Activated T-cell treated with anti-CD3 and anti-CD28 coated beads, Interleukin-2, amount 50 U/mL, for 48 hours (primary cell): ENCODE measurements around the gene RCN2.
A peak's percentile ranks its signal among the peaks of the same experiment; 100 is the strongest.
"Not testable (repeated sequence)": the region's sequence is repeated elsewhere in the genome, so short reads cannot be mapped to it uniquely, and the experiment has no call there.

Experiments
- DNase-seq, 2 experiments: peaks; one replicate each; pipeline ENCODE4 v3.0.0-alpha.2; 2020

RCN2 gene, protein sequence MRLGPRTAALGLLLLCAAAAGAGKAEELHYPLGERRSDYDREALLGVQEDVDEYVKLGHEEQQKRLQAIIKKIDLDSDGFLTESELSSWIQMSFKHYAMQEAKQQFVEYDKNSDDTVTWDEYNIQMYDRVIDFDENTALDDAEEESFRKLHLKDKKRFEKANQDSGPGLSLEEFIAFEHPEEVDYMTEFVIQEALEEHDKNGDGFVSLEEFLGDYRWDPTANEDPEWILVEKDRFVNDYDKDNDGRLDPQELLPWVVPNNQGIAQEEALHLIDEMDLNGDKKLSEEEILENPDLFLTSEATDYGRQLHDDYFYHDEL

DNA sequence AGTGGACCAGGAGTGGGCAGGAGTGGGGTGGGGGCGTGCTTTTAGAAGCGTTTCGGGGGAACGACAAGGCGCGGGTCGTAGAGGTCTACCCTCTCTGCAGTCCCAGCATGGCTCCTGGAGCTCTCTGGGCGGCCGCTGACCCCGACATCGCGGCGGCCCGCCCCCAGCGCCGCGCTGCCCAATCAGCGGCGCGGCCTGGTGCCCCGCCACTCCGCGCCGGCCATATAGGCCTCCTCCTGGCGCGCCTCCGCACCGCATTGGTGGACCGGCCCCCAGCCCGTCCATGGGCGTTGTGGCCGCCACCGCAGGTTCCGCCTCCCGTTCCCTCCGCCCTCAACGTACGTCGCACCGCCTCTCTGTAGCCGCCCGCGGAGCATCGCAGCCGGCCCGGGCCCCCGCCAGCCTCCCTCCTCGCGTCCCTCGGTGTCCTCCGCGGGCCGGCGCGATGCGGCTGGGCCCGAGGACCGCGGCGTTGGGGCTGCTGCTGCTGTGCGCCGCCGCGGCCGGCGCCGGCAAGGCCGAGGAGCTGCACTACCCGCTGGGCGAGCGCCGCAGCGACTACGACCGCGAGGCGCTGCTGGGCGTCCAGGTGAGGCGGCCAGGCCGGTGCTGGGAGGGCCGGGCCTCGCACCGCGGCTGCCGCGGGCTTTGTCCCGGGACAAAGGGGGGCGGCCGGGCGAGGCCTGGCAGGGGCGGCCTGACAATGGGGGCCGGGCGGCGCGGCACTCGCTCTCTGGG lies at the start of gene RCN2:
Gene RCN2, plus strand, starts transcription at position 353 of the 738 bp plus-strand sequence. Its CDS starts 93 bp downstream, at position 446.
- peak; percentile 92 to 95 for DNase-seq

DNA sequence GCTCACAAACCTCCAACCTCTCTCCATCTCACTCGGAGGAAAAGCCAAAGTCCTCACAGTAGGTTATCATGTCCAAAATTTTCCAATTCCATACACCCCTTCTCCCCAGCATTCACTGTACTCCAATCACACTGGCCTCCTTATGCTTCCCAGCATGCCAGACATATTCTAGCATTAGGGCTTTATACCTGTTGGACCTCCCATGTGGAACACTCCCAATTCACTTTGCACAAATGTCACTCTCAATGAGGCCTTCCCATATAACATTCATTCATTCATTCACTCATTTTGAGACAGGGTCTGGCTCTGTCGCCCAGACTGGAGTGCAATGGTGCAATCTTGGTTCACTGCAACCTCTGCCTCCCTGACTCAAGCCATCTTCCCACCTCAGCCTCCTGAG lies 46.3 kb upstream of the RCN2 start:
- no peak for DNase-seq

DNA sequence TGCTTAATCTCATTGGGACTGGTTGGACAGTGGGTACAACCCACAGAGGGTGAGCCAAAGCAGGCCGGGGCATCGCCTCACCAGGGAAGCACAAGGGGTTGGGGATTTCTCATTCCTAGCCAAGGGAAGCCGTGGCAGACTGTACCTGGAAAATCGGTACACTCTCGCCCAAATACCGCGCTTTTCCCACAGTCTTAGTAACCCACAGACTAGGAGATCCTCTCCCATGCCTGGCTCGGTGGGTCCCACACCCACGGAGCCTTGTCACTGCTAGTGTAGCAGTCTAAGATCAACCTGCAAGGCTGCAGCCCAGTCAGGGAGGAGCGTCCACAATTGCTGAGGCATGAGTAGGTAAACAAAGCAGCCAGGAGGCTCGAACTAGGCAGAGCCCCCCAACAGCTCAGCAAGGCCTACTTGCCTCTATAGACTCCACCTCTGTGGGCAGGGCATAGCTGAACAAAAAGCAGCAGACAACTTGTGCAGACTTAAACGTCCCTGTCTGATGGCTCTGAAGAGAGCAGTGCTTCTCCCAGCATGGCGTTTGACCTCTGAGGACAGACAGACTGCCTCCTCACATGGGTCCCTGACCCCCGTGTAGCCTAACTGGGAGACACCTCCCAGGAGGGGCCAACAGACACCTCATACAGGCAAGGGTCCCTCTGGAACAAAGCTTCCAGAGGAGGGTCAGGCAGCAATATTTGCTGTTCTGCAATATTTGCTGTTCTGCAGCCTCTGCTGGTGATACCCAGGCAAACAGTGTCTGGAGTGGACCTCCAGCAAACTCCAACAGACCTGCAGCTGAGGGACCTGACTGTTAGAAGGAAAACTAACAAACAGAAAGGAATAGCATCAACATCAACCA lies 44.0 kb upstream of the RCN2 start:
- DNase-seq: not testable (repeated sequence)

DNA sequence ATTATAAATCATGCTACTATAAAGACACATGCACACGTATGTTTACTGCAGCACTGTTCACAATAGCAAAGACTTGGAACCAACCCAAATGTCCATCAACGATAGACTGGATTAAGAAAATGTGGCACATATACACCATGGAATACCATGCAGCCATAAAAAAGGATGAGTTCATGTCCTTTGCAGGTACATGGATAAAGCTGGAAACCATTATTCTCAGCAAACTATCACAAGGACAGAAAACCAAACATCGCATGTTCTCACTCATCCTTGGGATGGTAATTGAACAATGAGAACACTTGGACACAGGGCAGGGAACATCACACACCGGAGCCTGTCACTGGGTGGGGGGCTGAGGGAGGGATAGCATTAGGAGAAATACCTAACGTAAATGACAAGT lies 38.7 kb upstream of the RCN2 start:
- not testable (repeated sequence) for DNase-seq

DNA sequence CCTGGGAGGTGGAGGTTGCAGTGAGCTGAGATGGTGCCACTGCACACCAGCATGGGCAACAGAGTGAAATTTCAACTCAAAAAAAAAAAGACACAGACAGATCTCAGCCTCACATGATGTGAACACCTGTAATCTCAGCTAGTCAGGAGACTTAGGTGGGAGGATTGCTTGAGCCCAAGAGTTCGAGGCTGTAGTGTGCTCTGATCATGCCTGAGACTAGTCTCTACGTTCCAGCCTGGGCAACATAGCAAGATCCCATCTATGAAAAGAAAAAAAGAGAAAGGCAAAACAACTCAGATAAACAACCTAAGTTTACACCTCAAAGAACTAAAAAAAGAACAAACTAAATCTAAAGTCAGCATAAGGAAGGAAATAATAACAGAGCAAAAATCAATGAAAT lies 37.4 kb upstream of the RCN2 start:
- no peak for DNase-seq

DNA sequence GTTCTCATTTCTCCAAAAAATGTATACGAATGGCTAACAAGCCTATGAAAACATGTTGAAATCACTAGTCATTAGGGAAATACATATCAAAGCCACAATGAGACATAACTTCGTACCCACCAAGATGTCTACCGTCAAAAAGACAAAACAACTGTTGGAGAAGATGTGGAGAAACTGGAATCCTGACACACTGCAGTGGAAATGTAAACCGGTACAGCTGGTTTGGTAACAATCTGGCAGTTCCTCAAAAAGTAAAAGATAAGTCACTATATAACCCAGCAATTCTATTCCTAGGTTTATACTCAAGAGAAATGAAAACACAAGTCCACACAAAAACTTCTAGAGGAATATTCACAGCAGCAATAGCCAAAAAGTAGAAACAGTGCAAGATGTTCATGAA lies 33.4 kb upstream of the RCN2 start:
- DNase-seq: no peak

DNA sequence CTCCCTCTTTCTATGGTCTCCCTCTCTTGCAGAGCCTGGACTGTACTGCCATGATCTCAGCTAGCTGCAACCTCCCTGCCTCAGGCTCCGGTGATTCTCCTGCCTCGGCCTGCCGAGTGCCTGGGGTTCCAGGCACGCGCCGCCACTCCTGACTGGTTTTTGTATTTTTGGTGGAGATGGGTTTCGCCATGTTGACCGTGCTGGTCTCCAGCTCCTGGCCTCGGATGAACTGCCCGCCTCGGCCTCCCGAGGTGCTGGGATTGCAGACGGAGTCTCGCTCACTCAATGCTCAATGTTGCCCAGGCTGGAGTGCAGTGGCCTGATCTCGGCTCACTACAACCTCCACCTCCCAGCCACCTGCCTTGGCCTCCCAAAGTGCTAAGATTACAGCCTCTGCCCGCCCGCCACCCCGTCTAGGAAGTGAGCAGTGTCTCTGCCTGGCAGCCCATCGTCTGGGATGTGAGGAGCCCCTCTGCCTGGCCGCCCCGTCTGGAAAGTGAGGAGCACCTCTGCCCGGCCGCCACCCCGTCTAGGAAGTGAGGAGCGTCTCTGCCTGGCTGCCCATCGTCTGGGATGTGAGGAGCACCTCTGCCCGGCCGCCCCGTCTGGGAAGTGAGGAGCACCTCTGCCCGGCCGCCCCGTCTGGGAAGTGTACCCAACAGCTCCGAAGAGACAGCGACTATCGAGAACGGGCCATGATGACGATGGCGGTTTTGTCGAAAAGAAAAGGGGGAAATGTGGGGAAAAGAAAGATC lies 32.2 kb upstream of the RCN2 start:
- DNase-seq: not testable (repeated sequence)

DNA sequence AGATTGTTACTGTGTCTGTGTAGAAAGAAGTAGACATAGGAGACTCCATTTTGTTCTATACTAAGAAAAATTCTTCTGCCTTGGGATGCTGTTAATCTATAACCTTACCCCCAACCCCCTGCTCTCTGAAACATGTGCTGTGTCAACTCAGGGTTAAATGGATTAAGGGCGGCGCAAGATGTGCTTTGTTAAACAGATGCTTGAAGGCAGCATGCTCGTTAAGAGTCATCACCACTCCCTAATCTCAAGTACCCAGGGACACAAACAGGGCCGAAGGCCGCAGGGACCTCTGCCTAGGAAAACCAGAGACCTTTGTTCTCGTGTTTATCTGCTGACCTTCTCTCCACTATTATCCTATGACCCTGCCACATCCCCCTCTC lies 31.6 kb upstream of the RCN2 start:
- not testable (repeated sequence) for DNase-seq

DNA sequence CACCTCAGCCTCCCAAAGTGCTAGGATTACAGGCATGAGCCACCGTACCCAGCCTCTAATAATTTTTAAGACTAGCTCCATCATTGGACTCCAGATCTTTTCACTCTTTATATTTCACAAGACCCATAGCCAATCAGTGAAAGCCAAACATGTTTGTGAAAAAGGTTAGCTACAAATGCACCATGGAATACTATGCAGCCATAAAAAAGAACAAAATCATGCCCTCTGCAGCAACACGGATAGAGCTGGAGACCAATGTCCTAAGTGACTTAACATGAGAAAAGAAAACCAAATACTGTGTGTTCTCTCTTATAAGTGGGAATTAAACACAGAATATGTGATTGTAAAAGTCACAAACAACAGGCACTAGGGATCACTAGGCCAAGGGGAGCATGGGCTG lies 29.6 kb upstream of the RCN2 start:
- DNase-seq: no peak

DNA sequence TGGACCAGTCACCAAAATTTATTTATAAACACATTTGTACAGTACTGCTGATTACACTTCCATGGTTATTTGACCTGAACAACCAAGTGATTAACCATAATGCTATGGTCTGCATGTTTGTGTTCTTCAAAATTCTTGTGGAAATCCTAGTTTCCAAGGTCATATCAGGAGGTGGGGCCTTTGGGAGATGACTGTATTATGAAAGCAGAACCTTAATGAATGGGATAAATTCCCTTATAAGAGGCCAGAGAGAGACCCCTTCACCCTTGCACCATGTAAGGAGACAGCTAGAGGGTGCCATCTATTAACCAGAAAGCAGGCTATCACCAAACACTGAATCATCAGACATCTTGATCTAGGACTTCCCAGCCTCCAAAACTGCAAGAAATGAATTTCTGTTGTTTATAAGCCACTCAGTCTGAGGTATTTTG lies 28.3 kb upstream of the RCN2 start:
- no peak for DNase-seq

DNA sequence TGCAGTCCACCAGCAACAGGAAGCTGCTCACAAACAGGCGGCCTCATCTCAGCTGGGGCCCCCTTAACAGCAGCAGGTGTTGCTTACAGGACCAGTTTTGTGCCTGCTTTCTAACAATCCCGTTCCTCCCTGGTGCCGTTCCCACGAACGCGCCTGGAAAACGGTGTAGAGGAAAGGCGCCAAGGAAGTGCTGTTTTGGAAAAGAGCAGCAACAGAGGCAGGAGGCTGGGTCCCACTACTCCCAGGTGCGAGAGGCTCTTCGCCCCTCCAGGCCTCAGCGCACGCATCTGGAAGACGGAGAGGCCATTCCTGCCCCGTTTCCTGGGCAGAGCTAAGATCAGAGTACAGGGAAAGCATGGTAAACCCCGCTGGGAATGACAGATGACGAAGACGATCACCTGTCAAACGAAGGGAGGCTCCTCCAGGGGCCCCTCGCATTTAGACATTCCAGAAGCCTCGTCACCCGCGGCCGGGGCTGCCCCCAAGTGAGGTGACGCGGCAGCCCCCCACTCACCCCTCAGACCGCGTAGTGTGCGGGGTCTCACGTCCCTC lies 27.0 kb upstream of the RCN2 start:
- peak in 1 of 2 experiments; percentile 42 for DNase-seq

DNA sequence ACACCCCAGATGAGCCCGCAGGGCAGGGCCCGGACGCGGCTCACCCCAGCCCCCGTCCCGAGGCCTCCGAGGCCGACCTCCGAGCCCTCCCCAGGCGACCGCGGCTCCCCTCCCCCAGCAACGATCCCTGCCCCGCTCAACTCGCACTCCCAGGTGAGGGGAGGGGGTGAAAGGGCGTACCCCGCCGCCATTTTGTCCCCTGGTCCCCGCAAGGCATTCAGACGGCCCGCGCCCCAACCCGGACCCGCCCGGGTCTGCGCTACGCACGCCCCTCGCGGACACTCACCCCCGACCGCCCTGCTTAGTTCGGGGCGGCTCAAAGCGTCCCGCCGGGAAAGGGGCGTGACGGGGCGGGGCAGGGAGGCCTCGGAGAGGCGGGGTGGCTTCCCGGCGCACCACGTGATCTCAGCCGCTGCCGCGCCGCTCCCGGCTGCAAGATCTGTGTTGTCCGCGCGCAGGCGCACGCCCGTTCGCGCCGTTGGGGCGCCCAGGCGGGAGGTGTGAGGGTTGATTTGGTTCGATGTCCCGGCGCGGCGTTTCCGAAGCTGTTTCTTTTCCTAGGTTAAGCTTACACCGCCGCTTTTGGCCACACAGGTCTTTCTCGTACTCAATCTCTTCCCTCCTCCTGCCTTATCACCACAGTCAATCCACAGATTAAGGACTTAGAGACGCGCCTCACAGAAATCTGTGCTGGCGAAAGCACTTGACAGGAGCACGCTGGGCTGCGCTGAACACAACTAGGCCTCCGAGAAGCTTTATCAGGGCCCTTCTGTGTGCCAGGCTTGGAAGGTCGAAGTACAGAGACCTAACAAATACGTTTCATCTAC lies 26.3 kb upstream of the RCN2 start, which contains the start of gene SCAPER:
Gene SCAPER, minus strand, starts transcription at position 328 of the 827 bp plus-strand sequence. CDS start 21,523 bp downstream, outside the sequence.
- DNase-seq: peak; percentile 95 to 96

DNA sequence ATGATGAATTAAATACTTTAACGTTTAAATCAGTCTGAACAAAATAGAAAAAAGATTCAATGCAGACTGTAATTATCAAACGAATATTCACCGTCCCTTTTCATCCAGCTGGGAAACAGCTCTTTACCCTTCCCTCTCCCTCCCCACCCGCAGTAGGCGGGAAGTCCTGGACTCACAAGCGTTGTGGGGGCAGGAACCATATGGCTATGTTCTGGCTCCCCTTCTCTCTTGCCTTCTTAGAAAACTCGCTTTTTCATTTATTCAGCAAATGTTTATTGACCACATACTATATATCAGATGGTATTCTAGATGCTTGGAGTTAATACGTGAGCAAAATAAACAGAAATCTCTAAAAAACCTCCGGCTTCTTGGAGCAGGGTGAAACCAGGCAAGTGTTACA lies 25.7 kb upstream of the RCN2 start:
- DNase-seq: no peak

DNA sequence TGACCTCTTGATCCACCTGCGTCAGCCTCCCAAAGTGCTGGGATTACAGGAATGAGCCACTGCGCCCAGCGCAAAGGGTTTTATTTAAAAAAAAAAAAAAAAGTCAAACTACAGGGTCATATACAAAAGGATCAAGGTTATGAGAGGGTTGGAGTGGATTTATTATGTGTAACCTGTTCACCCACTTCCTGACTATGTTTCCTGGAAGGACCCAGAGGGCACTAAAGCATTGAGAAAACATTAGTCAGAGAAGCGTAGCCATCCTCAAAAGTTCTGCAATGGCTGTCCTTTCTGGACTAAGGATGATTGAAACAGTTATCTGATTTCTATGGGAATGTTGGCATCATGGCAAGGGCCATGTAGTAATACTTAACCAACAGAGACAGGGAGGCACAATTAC lies 19.1 kb upstream of the RCN2 start:
- no peak for DNase-seq

DNA sequence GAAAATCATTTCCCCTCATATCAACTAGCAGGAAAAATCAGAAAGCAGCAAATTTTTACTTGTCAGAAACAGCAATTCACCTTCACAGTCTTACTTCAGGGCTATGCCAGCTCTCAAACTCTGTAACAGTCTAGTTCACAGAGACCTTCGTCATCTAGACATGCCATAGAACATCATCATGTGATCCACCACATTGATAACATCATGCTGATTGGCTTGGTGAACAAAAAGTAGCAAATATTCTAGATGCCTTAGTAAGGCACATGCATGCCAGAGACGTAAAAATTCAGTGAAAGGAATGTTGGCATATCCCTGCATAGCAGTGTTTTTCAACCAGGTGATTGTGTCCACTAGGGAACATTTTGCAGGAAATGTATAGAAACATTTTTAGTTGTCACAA lies 17.8 kb upstream of the RCN2 start:
- no peak for DNase-seq

DNA sequence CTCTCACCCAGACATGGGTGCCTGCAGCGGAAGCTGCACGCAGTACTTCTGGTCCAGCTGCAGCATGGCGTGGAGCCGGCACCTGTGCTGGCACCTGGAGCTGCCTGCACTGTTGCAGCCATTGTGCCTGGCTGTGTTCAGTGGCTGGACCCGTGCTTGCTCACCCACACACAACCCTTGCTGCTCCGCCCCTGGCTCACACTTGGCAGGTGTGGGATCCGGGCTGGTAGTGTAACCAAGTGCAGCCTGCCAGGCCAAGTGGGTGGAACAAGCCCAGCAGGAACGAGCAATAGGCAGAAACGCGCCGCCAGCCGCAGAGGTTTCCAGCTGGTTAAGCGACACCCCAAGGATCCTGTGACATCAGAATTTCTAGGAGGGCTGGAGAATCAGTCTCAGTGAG lies 15.2 kb upstream of the RCN2 start:
- DNase-seq: no peak

DNA sequence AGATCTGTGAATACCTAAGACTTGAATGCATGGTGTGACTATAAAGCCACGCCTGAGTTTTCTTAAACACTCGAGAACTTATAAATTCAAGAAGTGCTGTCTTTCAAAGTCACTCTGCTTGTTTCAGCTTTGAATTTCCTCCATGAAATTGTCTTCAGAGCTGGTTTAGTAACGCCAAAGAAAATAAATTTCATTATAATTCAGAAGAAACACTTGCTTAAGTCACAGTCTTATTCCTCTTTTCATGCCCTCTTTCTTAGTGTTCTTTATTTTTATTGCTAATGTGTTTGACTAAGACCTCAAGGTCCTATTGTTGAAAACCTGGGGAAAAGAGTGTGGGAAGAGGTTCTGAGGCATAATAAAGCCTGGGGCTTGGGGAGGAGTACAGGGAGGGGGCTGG lies 3.3 kb upstream of the RCN2 start:
- no peak for DNase-seq

DNA sequence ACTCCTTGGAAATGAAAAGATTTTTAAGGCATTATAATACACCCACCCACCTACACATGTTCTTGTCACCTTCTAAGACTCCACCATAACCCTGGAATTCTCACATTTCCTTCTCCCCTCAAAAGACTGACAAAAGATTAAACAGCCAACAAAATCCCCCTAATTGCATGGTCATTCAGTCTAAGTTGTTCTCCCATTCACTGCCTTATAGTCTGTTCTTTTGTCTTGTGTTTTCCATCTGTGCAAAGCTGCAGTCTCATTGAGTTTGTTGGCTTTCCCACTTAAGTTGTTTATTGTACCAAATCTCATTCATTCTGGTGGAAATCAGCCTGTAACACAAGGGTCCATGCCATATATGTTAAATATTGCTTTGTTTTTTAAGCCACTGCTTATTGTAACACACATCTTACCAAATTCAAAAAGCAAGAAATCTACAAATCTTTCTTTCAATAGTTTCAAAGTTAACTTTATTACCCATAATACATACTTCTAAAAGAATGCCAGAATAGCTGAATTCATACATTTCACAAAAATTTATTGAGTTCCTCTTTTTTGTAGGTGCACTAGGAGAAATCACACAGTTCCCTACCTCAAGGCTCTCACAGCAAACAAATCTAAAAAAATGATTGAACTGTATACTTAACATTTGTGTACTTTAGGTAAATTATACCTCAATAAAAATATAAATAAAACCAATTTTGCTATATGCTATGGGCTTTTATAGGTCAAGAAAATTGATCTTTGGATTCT lies 2.4 kb upstream of the RCN2 start:
- DNase-seq: no peak

DNA sequence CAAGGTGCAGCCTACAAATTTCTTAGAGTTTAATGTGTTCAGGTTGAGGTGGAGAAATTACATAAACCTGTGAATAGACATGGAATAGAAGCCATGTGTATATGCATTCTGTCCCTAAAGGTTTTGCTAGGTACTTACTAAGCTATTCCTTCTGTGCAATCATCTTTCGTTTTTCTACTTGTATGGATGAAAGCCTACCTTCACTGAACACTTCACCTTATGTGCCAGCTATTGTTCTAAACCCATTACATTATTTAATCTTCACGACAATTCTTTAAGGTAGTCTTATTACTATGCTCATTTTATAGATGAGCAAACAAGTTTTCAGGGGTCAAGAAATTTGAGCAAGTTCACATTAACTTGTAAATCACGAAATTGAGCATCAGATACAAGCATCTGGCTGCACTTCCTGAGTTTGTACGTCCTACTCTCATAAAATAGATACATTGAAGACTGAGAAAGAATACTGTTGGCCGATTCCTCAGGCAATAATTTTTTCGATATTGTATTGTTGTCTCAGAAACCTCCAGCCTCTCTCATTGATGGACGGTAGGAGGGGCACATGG lies 635 bp upstream of the RCN2 start:
- DNase-seq: no peak
